IMR-90 (cell line): Measurements from ENCODE around the gene FRY.

Source experiments
- CEBPB ChIP-seq: IDR thresholded peaks from 2 replicates; pipeline ENCODE4 v1.6.1; 2012; ENCODE audit warnings: low read depth, low read length, improper control_type of control experiment
- CTCF ChIP-seq: conservative IDR thresholded peaks from 2 replicates; pipeline ENCODE4 v1.5.1; 2012; ENCODE audit warnings: mild to moderate bottlenecking, low read depth, low read length, improper control_type of control experiment
- ELK1 ChIP-seq: fragments of 150-350 bp; IDR thresholded peaks from 2 replicates; pipeline ENCODE4 v1.6.1; 2016; ENCODE audit warnings: low read depth, mild to moderate bottlenecking, low read length, moderate library complexity, borderline replicate concordance
- FOS ChIP-seq: fragments of 150-350 bp; IDR thresholded peaks from 2 replicates; pipeline ENCODE4 v1.6.1; 2016; ENCODE audit warnings: low read depth, low read length
- MXI1 ChIP-seq: IDR thresholded peaks from 2 replicates; pipeline ENCODE4 v1.6.1; 2012; ENCODE audit warnings: low read depth, mild to moderate bottlenecking, low read length, moderate library complexity, borderline replicate concordance
- POLR2A ChIP-seq: IDR thresholded peaks from 2 replicates; pipeline ENCODE4 v1.6.1; 2012; ENCODE audit warnings: mild to moderate bottlenecking, low read depth, low read length
- RCOR1 ChIP-seq: IDR thresholded peaks from 2 replicates; pipeline ENCODE4 v1.6.1; 2012; ENCODE audit warnings: mild to moderate bottlenecking, low read length, improper control_type of control experiment; ENCODE audit not compliant: insufficient replicate concordance

- TF ChIP-seq CTCF, result no peak
- TF ChIP-seq ELK1, result no peak
- no peak for TF ChIP-seq CEBPB
- no peak for TF ChIP-seq FOS
- no peak for TF ChIP-seq MXI1
- no peak for TF ChIP-seq RCOR1
- TF ChIP-seq POLR2A, result no peak
Observed at GRCh38 chr13:32040052-32040642, 8.6 kb downstream of the FRY start.
